H1 (cell line): ENCODE data around the gene ASXL3. TPM values are rescaled to one million over a fixed set of nuclear protein-coding genes. Genes with fewer than 3 reads are reported as not detected.

Experiments
- CTCF ChIA-PET: fragments of 300-600 bp; sonication (Branson Sonifier 250); formaldehyde crosslinking; loops from one replicate; lab custom pipeline; 2021; ENCODE audit not compliant: partially characterized antibody; lab: Charles Lee
- POLR2A ChIA-PET: fragments of 300-600 bp; sonication (Branson Sonifier 250); formaldehyde crosslinking; loops from one replicate; lab custom pipeline; 2021; ENCODE audit warnings: inconsistent platforms; ENCODE audit not compliant: partially characterized antibody; lab: Charles Lee
- DNase-seq, 2 experiments: peaks; one replicate each; pipeline versions ENCODE4 v3.0.0 to v3.0.0-alpha.2; 2010 to 2022; ENCODE audit warnings: low spot score in 2 of 2, low read depth in 1 of 2, mixed read lengths in 1 of 2
- FAIRE-seq: peaks from 2 replicates; lab custom pipeline; 2011; peaks lifted over from hg19 to GRCh38; lab: Jason Lieb, UNC
- H2AFZ ChIP-seq: 2 replicates; pipeline ENCODE4 v1.8.1; 2012; ENCODE audit warnings: low read length, inconsistent platforms
- H2AK5ac ChIP-seq: 2 replicates; pipeline ENCODE4 v1.6.1; 2013; ENCODE audit warnings: low read depth, low read length
- H2BK120ac ChIP-seq: replicated peaks from 2 replicates; pipeline ENCODE3; 2013; ENCODE audit warnings: low read depth, low read length, inconsistent platforms
- H2BK12ac ChIP-seq: 2 replicates; pipeline ENCODE4 v1.6.1; 2013; ENCODE audit warnings: low read depth, low read length
- H2BK15ac ChIP-seq: 2 replicates; pipeline ENCODE4 v1.6.1; 2013; ENCODE audit warnings: low read length
- H2BK20ac ChIP-seq: 2 replicates; pipeline ENCODE4 v1.6.1; 2013; ENCODE audit warnings: low read length
- H2BK5ac ChIP-seq: 2 replicates; pipeline ENCODE4 v1.6.1; 2013; ENCODE audit warnings: low read depth, low read length
- H3K14ac ChIP-seq: 2 replicates; pipeline ENCODE4 v1.6.1; 2013; ENCODE audit warnings: inconsistent platforms; ENCODE audit not compliant: insufficient read length
- H3K18ac ChIP-seq: 2 replicates; pipeline ENCODE4 v1.6.1; 2013; ENCODE audit warnings: low read length; ENCODE audit errors: extremely low read depth
- H3K23ac ChIP-seq: 2 replicates; pipeline ENCODE4 v1.6.1; 2013; ENCODE audit warnings: inconsistent platforms; ENCODE audit not compliant: insufficient read length
- H3K23me2 ChIP-seq: 2 replicates; pipeline ENCODE4 v1.6.1; 2013; ENCODE audit warnings: low read depth, low read length
- H3K27ac ChIP-seq: 2 replicates; pipeline ENCODE4 v1.6.1; 2011; ENCODE audit warnings: low read depth, low read length, inconsistent platforms
- H3K27me3 ChIP-seq, 4 experiments: replicated peaks in 1 of 4; 1 replicate in 1 of 4; 2 replicates in 3 of 4; pipeline versions ENCODE4 v1.6.1 to v1.8.1; 2011 to 2013; ENCODE audit warnings: low read length in 3 of 4, mild to moderate bottlenecking in 3 of 4, inconsistent platforms in 2 of 4, mixed read lengths in 2 of 4, moderate library complexity in 1 of 4; ENCODE audit not compliant: control insufficient read depth in 3 of 4, insufficient read depth in 3 of 4; ENCODE audit errors: extremely low read depth in 1 of 4
- H3K36me3 ChIP-seq, 4 experiments: 2 replicates each; pipeline versions ENCODE4 v1.6.1 to v1.8.1; 2011 to 2013; ENCODE audit warnings: mild to moderate bottlenecking in 4 of 4, low read length in 3 of 4, moderate library complexity in 2 of 4, control low read depth in 1 of 4, inconsistent platforms in 1 of 4; ENCODE audit not compliant: insufficient read depth in 4 of 4, control insufficient read depth in 2 of 4
- H3K4ac ChIP-seq: replicated peaks from 2 replicates; pipeline ENCODE3; 2013; ENCODE audit warnings: low read length, low read depth, mixed read lengths, inconsistent platforms; ENCODE audit not compliant: insufficient read length
- H3K4me1 ChIP-seq, 4 experiments: replicated peaks in 1 of 4; 1 replicate in 1 of 4; 2 replicates in 3 of 4; pipeline versions ENCODE4 v1.6.1 to v1.8.1; 2011 to 2013; ENCODE audit warnings: low read length in 3 of 4, inconsistent platforms in 2 of 4, mixed read lengths in 1 of 4; ENCODE audit not compliant: insufficient read depth in 4 of 4, control insufficient read depth in 3 of 4
- H3K4me2 ChIP-seq, 2 experiments: 2 replicates each; pipeline versions ENCODE4 v1.6.1 to v1.8.1; 2011 to 2013; ENCODE audit warnings: low read depth in 2 of 2, low read length in 2 of 2, control low read depth in 1 of 2, inconsistent platforms in 1 of 2, mild to moderate bottlenecking in 1 of 2; ENCODE audit not compliant: insufficient read depth in 1 of 2
- H3K4me3 ChIP-seq, 4 experiments: fragments of 200-600, 300-600 bp in 1 of 4; sonication (generic), shearing (Covaris generic), sonication (Bioruptor Twin) in 1 of 4; 2 replicates each; pipeline versions ENCODE4 v1.5.1 to v1.8.1; 2011 to 2016; ENCODE audit warnings: low read length in 4 of 4, low read depth in 3 of 4, control low read depth in 2 of 4, inconsistent platforms in 2 of 4, mild to moderate bottlenecking in 2 of 4, mixed read lengths in 1 of 4, moderate library complexity in 1 of 4; ENCODE audit not compliant: insufficient read depth in 2 of 4; ENCODE audit errors: extremely low read depth in 1 of 4
- H3K56ac ChIP-seq: replicated peaks from 2 replicates; pipeline ENCODE3; 2013; ENCODE audit warnings: low read depth, mild to moderate bottlenecking, mixed read lengths, low read length, inconsistent platforms; ENCODE audit not compliant: insufficient read length
- H3K79me1 ChIP-seq: 2 replicates; pipeline ENCODE4 v1.6.1; 2013; ENCODE audit warnings: low read depth, low read length, control low read depth
- H3K79me2 ChIP-seq, 2 experiments: 2 replicates each; pipeline versions ENCODE4 v1.6.1 to v1.8.1; 2012 to 2013; ENCODE audit warnings: low read length in 2 of 2, mild to moderate bottlenecking in 2 of 2, inconsistent platforms in 1 of 2; ENCODE audit not compliant: insufficient read depth in 2 of 2, control insufficient read depth in 1 of 2
- H3K9ac ChIP-seq, 4 experiments: replicated peaks in 1 of 4; 1 replicate in 1 of 4; 2 replicates in 3 of 4; pipeline versions ENCODE4 v1.6.1 to v1.8.1; 2011 to 2013; ENCODE audit warnings: low read depth in 3 of 4, low read length in 3 of 4, control low read depth in 2 of 4, mild to moderate bottlenecking in 2 of 4, moderate library complexity in 2 of 4, inconsistent platforms in 1 of 4; ENCODE audit errors: extremely low read depth in 1 of 4
- H3K9me3 ChIP-seq, 2 experiments: 2 replicates each; pipeline versions ENCODE4 v1.6.1 to v1.8.1; 2012 to 2013; ENCODE audit warnings: mild to moderate bottlenecking in 2 of 2, moderate library complexity in 2 of 2, control low read depth in 1 of 2, inconsistent platforms in 1 of 2, low read depth in 1 of 2, low read length in 1 of 2, mixed read lengths in 1 of 2; ENCODE audit not compliant: insufficient read depth in 2 of 2
- H4K20me1 ChIP-seq, 2 experiments: replicated peaks in 1 of 2; 2 replicates each; pipeline versions ENCODE3 to v1.8.1; 2011 to 2013; ENCODE audit warnings: inconsistent platforms in 2 of 2, low read length in 2 of 2, mild to moderate bottlenecking in 1 of 2; ENCODE audit not compliant: insufficient read depth in 2 of 2, control insufficient read depth in 1 of 2
- H4K5ac ChIP-seq: 2 replicates; pipeline ENCODE4 v1.6.1; 2013; ENCODE audit warnings: low read length, low read depth, mixed read lengths, inconsistent platforms; ENCODE audit not compliant: insufficient read length
- H4K8ac ChIP-seq: 2 replicates; pipeline ENCODE4 v1.8.0; 2013; ENCODE audit warnings: mild to moderate bottlenecking, moderate library complexity, low read length, inconsistent platforms; ENCODE audit not compliant: insufficient read depth; ENCODE audit errors: extremely low read depth
- H4K91ac ChIP-seq: replicated peaks from 2 replicates; pipeline ENCODE3; 2013; ENCODE audit warnings: low read length, mixed read lengths, inconsistent platforms; ENCODE audit not compliant: insufficient read length
- SIRT6 ChIP-seq: IDR thresholded peaks from one replicate; pipeline ENCODE4 v1.7.1; 2012; ENCODE audit warnings: low read length, inconsistent platforms
- WGBS, 2 experiments: shearing (Covaris generic) in 1 of 2; methylation state at CpG; one replicate each; pipeline versions ENCODE4 v1.1.6 to v1.1.7; 2013 to 2015; ENCODE audit warnings: low lambda C conversion rate in 2 of 2, mixed read lengths in 2 of 2, inconsistent platforms in 1 of 2, low coverage in 1 of 2, missing lambda C conversion rate in 1 of 2; ENCODE audit not compliant: insufficient replicate concordance in 2 of 2, insufficient coverage in 1 of 2, insufficient read length in 1 of 2; ENCODE audit errors: extremely low coverage in 1 of 2, missing lambda C conversion rate in 1 of 2; 5-methylcytosine and 5-hydroxymethylcytosine counted together
- polyA plus RNA-seq, 7 experiments: library from polyadenylated mRNA; depleted of rRNA in 3 of 7; stranded (reverse) in 5 of 7; unstranded in 2 of 7; fragments of >200 nt in 5 of 7; fragments of 200-250 nt in 2 of 7; gene quantifications; 1 replicate in 5 of 7; 2 replicates in 1 of 7; 4 replicates in 1 of 7; pipeline versions ENCODE4 v1.2.1 to v1.2.3, GENCODE V29; 2011 to 2013; ENCODE audit warnings: missing spikeins in 2 of 7, mixed read lengths in 2 of 7
- total RNA-seq: library from RNA; stranded (reverse); fragmentation: NEBNext Ultra II Directional; extraction: Animal tissue kit (Norgen Biotek cat#: 25700); gene quantifications from 2 replicates; pipeline ENCODE4 v1.2.1, GENCODE V29; 2021

The ASXL3 gene
- total and polyA plus RNA-seq, 2 of the 8 experiments (the other 6 are each of a cell fraction or from before 2014, with no cell fraction given), result 0.08 to 1.3 TPM

- H4K8ac ChIP-seq, result no peak overlapping the region
- H3K14ac ChIP-seq, result no peak overlapping the region
- no peaks in the 10 kb centered on the region for H3K9me3 ChIP-seq
- H3K79me2 ChIP-seq, result no peaks in the 10 kb centered on the region
- no peak overlapping the region for H4K5ac ChIP-seq
- no peaks in the 10 kb centered on the region for H3K79me1 ChIP-seq
- no peak for DNase-seq
- no peak overlapping the region for H4K91ac ChIP-seq
- no peaks in the 10 kb centered on the region for H4K20me1 ChIP-seq
- TF ChIP-seq SIRT6, result no peak
- no peaks in the 10 kb centered on the region for H3K36me3 ChIP-seq
- no peak overlapping the region for H2BK5ac ChIP-seq
- WGBS, 2 experiments, result 94% methylated on average over 2 of the region's 2 CpGs; no CpG with 5 or more reads in 1 of the 2 experiments
- H3K27ac ChIP-seq, result no peak overlapping the region
- no peak for FAIRE-seq
- no peak overlapping the region for H3K4ac ChIP-seq
- H2BK120ac ChIP-seq, result no peak overlapping the region
- no peak overlapping the region for H3K4me3 ChIP-seq
- no peak overlapping the region for H3K23ac ChIP-seq
- H2AFZ ChIP-seq, result peak overlapping the region; percentile 24; the same call in 1 of the 2 replicates
- no peak overlapping the region for H3K18ac ChIP-seq
- no peak overlapping the region for H3K9ac ChIP-seq
- no peak overlapping the region for H2BK12ac ChIP-seq
- ChIA-PET CTCF (no interaction called here), POLR2A (no interaction called here)
- H3K4me2 ChIP-seq, result no peak overlapping the region
- no peak overlapping the region for H2AK5ac ChIP-seq
- H2BK15ac ChIP-seq, result no peak overlapping the region
- H3K23me2 ChIP-seq, result no peaks in the 10 kb centered on the region
- no peak overlapping the region for H2BK20ac ChIP-seq
- H3K4me1 ChIP-seq, result no peaks in the 10 kb centered on the region
- H3K56ac ChIP-seq, result no peak overlapping the region
- H3K27me3 ChIP-seq, result no peaks in the 10 kb centered on the region
Observed at GRCh38 chr18:33660696-33661310, 82.8 kb downstream of the ASXL3 start.
